NT2/D1 (cell line): Measurements from ENCODE around the gene NUP50.

Source experiments
- DNase-seq: peaks from one replicate; pipeline ENCODE4 v3.0.0-alpha.2; 2011; ENCODE audit warnings: low read depth, low spot score
- H3K27me3 ChIP-seq: 2 replicates; pipeline ENCODE4 v1.6.0; 2011; ENCODE audit warnings: mild to moderate bottlenecking; ENCODE audit not compliant: insufficient read length, insufficient read depth
- H3K36me3 ChIP-seq: 2 replicates; pipeline ENCODE4 v1.6.1; 2011; ENCODE audit warnings: mild to moderate bottlenecking, low read length, mixed read lengths; ENCODE audit not compliant: insufficient read depth, insufficient read length
- H3K4me1 ChIP-seq: 2 replicates; pipeline ENCODE4 v1.5.1; 2011; ENCODE audit not compliant: insufficient read depth, insufficient read length
- H3K4me3 ChIP-seq: 2 replicates; pipeline ENCODE4 v1.5.1; 2011; ENCODE audit warnings: low read depth; ENCODE audit not compliant: insufficient read length
- H3K9ac ChIP-seq: 2 replicates; pipeline ENCODE4 v1.6.0; 2011; ENCODE audit warnings: low read depth; ENCODE audit not compliant: insufficient read length
- H3K9me3 ChIP-seq: 2 replicates; pipeline ENCODE4 v1.5.1; 2011; ENCODE audit warnings: mild to moderate bottlenecking, low read length; ENCODE audit not compliant: insufficient read depth
- SUZ12 ChIP-seq: IDR thresholded peaks from 2 replicates; pipeline ENCODE4 v1.6.1; 2011; ENCODE audit not compliant: insufficient read length, insufficient read depth; ENCODE audit errors: extremely low read depth
- YY1 ChIP-seq: IDR thresholded peaks from 2 replicates; pipeline ENCODE4 v1.6.1; 2011; ENCODE audit not compliant: insufficient read length, insufficient read depth
- ZNF274 ChIP-seq: IDR thresholded peaks from 2 replicates; pipeline ENCODE4 v1.6.1; 2011; ENCODE audit warnings: mild to moderate bottlenecking, low read depth, low read length

Gene NUP50

DNA sequence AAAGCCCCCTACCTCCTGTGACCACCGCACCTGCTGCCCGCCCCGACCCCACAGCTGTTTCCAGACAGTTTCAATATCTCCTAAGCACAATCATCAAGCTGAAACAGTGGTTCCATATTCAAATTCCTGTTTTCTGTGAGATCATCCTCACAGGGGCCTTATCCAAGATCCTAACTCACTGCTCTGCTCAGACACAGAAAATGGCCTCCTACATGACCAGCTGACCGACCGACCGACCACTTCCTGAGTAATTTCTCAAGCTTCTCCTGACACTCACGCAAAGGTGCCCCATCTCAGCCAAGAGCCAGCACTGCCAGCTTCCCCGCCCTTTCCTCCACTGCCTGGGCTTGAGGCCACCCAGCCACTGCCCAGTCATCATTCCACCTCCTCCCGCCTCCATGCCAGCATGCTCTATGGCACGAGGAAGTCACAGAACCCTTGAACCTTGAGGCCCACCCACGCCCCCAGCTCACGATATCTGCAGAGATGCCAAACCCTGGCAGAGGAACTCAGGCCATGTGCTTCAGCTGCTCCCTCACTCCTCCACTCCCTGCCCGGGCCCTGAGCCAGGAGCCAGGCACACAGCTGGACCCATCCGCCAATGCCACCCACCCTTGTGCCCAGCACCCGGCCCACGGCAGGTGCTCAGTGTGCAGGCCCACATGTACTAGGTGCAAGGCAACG, 62.9 kb downstream of the NUP50 start:
- TF ChIP-seq YY1, result no peak
- TF ChIP-seq SUZ12, result no peak
- no peak for TF ChIP-seq ZNF274
- Histone ChIP-seq H3K27me3 (no peaks in the 10 kb centered on the region), H3K4me1 (peaks cover 20% of the 10 kb centered on the region), H3K9me3 (no peaks in the 10 kb centered on the region), H3K4me3 (no peak overlapping the region), H3K9ac (no peak overlapping the region), H3K36me3 (peaks cover 2% of the 10 kb centered on the region)
- DNase-seq, result no peak

DNA sequence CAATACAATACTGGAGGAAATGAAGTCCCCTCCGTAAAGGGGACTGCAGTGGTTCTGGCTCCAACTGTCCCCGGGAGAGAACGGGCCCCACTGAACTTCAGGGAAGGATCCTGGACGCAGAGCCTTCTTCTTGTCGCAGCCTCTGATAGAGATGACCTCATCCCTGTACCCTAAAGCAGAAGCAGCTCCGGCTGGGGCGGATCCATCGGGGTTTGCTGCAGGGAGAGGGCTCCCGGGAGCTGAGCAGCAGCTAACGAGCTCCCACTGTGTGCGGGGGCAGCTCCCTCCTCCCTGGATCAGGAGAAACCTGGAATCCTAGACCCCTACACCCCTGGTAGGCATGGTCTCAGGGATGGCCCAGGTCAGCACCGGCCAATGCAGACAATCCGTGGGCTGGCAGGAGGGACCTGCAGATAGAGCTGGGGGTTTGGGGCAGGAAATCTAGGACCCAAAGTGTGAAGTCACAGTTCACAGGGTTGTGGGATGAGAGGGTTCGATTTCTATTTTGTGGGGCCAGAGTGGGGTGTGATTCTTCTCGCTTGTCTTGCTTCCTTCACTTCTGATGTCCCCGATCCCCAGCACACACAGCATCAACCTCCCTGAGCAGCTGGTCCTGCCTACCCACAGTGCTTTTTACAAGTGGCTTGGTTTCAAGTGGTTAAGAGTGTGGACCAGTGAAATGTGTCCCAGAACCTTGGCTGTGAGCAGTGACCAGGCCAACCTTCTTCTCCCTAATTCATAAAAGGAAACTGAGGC, 64.1 kb downstream of the NUP50 start:
- no peak overlapping the region for H3K4me3 ChIP-seq
- H3K9me3 ChIP-seq, result no peaks in the 10 kb centered on the region
- DNase-seq, result no peak
- no peak overlapping the region for H3K9ac ChIP-seq
- H3K36me3 ChIP-seq, result peaks cover 2% of the 10 kb centered on the region
- H3K4me1 ChIP-seq, result peaks cover 20% of the 10 kb centered on the region
- no peaks in the 10 kb centered on the region for H3K27me3 ChIP-seq
- TF ChIP-seq YY1 (no peak), SUZ12 (no peak), ZNF274 (no peak)

DNA sequence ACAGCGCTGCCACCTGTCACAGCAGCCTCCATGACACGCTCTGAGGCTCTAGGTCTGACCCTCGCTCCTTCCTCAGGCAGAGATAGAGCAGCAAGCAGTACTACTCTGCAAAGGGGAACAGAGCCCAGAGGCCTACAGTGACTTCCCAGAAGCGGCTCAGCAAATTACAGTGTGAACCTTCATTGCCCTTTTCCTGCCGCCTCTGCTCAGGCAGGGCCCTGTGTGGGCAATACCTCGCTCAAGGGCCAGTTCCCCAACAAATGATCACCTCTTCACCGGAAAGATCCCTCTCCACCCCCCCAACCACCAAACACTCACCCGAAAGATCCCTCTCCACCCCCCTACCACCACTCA, 64.7 kb downstream of the NUP50 start:
- Histone ChIP-seq H3K27me3 (no peaks in the 10 kb centered on the region), H3K36me3 (peaks cover 2% of the 10 kb centered on the region), H3K9me3 (no peaks in the 10 kb centered on the region), H3K4me3 (no peak overlapping the region), H3K9ac (no peak overlapping the region), H3K4me1 (peaks cover 20% of the 10 kb centered on the region)
- DNase-seq, result no peak
- TF ChIP-seq ZNF274, result no peak
- no peak for TF ChIP-seq SUZ12
- TF ChIP-seq YY1, result no peak

DNA sequence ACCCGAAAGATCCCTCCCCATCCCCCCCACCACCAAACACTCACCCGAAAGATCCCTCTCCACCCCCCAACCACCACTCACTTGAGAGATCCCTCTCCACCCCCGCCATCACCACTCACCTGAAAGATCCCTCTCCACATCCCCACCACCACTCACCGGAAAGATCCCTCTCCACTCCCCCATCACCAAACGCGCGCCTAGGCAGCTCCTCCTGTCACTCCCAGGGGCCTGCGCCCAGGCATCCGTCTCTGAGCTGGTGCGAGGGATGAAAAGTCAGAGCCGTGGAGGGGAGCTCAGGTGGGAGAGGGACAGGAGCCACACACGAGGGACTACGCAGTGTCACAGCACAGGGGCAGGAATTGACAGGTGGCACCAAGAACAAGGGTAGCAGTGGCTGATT, 65.5 kb downstream of the NUP50 start:
- H3K9me3 ChIP-seq, result no peaks in the 10 kb centered on the region
- no peak overlapping the region for H3K4me3 ChIP-seq
- H3K4me1 ChIP-seq, result peaks cover 20% of the 10 kb centered on the region
- peaks cover 2% of the 10 kb centered on the region for H3K36me3 ChIP-seq
- no peak overlapping the region for H3K9ac ChIP-seq
- TF ChIP-seq SUZ12 (no peak), ZNF274 (no peak), YY1 (no peak)
- no peak for DNase-seq
- no peaks in the 10 kb centered on the region for H3K27me3 ChIP-seq

DNA sequence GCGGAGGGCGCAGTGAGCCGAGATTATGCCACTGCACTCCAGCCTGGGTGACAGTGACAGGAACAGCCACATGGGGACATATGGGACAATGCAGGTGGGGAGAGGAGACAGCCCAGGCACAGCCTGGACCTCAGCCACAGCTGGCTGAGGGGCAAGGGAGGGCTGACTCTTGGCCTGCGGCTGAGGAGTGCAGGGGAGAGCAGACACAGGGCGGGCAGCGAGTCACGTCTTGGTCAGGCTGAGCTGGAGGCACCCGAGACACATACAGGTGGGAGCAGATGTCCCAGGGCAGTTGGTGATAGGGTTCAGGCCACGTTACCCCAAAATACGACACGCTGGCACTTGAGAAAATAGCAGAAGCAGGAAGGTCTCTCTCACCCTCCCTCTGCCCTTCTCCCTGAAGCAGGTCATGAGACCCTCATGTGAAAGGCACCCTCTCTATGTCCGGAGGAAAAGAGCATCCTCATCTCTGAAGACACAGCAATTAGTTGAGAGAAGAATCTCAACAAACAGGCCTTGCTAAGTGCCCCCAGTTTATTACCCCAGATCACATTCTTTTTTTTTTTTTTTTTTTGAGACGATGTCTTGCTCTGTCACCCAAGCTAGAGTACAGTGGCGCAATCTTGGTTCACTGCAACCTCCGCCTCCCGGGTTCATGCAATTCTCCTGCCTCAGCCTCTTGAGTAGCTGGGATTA, 66.4 kb downstream of the NUP50 start:
- H3K9me3 ChIP-seq, result no peaks in the 10 kb centered on the region
- DNase-seq, result no peak
- H3K27me3 ChIP-seq, result no peaks in the 10 kb centered on the region
- H3K4me1 ChIP-seq, result peaks cover 12% of the 10 kb centered on the region
- peaks cover 5% of the 10 kb centered on the region for H3K36me3 ChIP-seq
- no peak overlapping the region for H3K9ac ChIP-seq
- no peak overlapping the region for H3K4me3 ChIP-seq
- TF ChIP-seq ZNF274 (no peak), YY1 (no peak), SUZ12 (no peak)

DNA sequence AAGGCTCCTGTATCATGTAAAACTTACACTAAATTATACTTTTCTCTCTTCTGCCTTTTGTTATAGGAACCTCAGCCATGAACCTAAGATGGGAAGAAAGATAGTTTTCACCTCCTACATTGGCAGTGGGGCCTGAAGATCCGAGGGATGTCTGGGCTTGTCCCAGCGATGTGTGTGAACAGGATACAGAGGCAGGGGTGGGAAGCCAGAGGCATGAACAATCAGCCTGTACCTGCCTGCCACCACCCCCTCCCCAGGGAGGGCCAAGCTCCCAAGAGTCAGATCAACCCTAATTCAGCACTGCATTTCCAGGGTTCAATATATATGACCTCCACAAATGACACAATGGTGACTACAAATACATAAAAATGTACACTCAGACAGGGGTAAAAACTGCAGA, 67.6 kb downstream of the NUP50 start:
- TF ChIP-seq YY1 (no peak), SUZ12 (no peak), ZNF274 (no peak)
- Histone ChIP-seq H3K27me3 (no peaks in the 10 kb centered on the region), H3K36me3 (peaks cover 15% of the 10 kb centered on the region), H3K9ac (no peak overlapping the region), H3K4me1 (peaks cover 12% of the 10 kb centered on the region), H3K9me3 (no peaks in the 10 kb centered on the region), H3K4me3 (no peak overlapping the region)
- DNase-seq, result no peak

DNA sequence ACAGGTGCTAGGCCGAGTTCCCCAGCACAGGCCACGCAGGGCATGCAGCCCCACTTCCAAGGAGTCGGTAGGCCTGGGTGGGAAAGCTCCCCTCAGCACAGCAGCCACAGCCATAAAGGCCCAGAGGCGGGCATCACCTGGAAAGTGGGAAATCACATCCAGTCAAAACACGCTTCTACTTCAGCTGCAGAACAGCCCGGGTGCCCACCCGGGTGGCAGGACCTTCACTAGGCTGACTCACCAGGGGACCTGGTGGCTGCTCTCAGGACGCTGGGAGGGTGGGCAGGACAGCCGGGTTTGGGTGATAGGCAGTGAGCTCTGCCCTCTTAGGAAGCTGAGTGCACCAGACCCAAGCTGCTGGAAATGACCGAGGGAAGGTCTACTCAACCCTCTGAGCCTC, 69.7 kb downstream of the NUP50 start:
- no peak for TF ChIP-seq YY1
- no peak for TF ChIP-seq SUZ12
- TF ChIP-seq ZNF274, result no peak
- no peak for DNase-seq
- Histone ChIP-seq H3K36me3 (peaks cover 29% of the 10 kb centered on the region), H3K4me3 (no peak overlapping the region), H3K9ac (no peak overlapping the region), H3K27me3 (no peaks in the 10 kb centered on the region), H3K9me3 (no peaks in the 10 kb centered on the region), H3K4me1 (peaks cover 8% of the 10 kb centered on the region)
